ENCODE results near the gene PAQR4. TPM values are rescaled to one million over a fixed set of nuclear protein-coding genes. Genes with fewer than 3 reads are reported as not detected.
"Not testable (repeated sequence)": the region's sequence is repeated elsewhere in the genome, so short reads cannot be mapped to it uniquely, and the experiment has no call there.

PAQR4 gene
- total and polyA plus RNA-seq, 8 donors, result 2.7 to 43.2 (median 9.7) TPM

DNA sequence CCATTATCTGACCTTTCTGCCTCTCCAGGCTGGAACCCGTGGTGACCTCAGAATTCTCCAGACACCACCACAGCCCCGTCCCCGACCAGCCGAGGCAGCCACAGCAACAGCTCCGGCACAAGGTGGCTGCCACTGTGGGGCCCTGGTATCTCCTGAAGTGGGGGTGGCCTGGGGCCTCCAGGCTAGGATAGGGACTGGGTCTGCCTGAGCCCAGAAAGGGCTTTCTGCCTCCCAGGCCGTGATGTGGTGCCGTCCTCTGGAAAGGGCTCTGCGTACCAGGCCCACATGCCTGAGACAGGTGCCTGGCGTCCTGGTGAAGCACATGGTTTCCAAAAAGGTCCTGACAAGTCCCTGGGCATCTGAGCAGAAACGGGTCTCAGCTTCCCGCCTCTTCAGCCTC, 40.4 kb upstream of the PAQR4 start:
- Histone ChIP-seq H3K4me3 (no peak overlapping the region), H3K27ac (no peak overlapping the region), H3K9me3 (no peaks in the 10 kb centered on the region), H3K4me1 (peaks cover 0 to 18% (median 13%) of the 10 kb centered on the region in 4 donors), H3K27me3 (no peaks in the 10 kb centered on the region), H3K36me3 (peaks cover 26 to 52% (median 46%) of the 10 kb centered on the region in 4 donors)
- TF ChIP-seq, protein P1, sequence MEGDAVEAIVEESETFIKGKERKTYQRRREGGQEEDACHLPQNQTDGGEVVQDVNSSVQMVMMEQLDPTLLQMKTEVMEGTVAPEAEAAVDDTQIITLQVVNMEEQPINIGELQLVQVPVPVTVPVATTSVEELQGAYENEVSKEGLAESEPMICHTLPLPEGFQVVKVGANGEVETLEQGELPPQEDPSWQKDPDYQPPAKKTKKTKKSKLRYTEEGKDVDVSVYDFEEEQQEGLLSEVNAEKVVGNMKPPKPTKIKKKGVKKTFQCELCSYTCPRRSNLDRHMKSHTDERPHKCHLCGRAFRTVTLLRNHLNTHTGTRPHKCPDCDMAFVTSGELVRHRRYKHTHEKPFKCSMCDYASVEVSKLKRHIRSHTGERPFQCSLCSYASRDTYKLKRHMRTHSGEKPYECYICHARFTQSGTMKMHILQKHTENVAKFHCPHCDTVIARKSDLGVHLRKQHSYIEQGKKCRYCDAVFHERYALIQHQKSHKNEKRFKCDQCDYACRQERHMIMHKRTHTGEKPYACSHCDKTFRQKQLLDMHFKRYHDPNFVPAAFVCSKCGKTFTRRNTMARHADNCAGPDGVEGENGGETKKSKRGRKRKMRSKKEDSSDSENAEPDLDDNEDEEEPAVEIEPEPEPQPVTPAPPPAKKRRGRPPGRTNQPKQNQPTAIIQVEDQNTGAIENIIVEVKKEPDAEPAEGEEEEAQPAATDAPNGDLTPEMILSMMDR (IDR thresholded peaks at IDR 0.05), result no peak
- TF ChIP-seq POLR2A (IDR thresholded peaks at IDR 0.05) (no peak), POLR2AphosphoS5 (IDR thresholded peaks at IDR 0.05) (no peak), EP300 (IDR thresholded peaks at IDR 0.05) (no peak)
- intact Hi-C loops (cut with DNase I; ENCODE audit: low total_unique reads), result no loop called here
- WGBS, 5 donors, result 76 to 88% (median 85%) methylated on average over 7 to 11 of the region's 11 CpGs
- no peak for DNase-seq

DNA sequence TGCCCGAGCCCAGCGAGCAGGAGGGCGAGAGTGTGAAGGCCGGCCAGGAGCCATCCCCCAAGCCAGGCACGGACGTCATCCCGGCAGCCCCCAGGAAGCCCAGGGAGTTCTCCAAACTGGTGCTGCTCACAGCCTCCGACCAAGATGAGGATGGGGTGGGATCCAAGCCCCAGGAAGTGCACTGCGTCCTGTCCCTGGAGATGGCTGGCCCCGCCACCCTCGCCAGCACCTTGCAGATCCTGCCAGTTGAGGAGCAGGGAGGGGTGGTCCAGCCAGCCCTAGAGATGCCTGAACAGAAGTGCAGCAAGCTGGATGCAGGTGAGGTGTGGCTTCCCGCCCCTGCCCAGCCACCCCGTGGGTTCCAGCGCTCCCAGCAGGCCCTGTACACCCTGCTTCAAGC, 39.5 kb upstream of the PAQR4 start:
- TF ChIP-seq POLR2A (IDR thresholded peaks at IDR 0.05) (no peak), POLR2AphosphoS5 (IDR thresholded peaks at IDR 0.05) (no peak), EP300 (IDR thresholded peaks at IDR 0.05) (no peak)
- TF ChIP-seq, protein P1 (IDR thresholded peaks at IDR 0.05), result no peak
- peaks cover 34 to 56% (median 51%) of the 10 kb centered on the region in 4 donors for H3K36me3 ChIP-seq
- DNase-seq, result no peak
- H3K27ac ChIP-seq, result no peak overlapping the region
- H3K4me1 ChIP-seq, result peaks cover 0 to 18% (median 13%) of the 10 kb centered on the region in 4 donors
- no peak overlapping the region for H3K4me3 ChIP-seq
- 92 to 97% (median 94%) methylated on average over 6 to 14 of the region's 14 CpGs for WGBS, 5 donors
- intact Hi-C loops (cut with DNase I; ENCODE audit: low total_unique reads), result no loop called here
- no peaks in the 10 kb centered on the region for H3K9me3 ChIP-seq
- H3K27me3 ChIP-seq, result no peaks in the 10 kb centered on the region

DNA sequence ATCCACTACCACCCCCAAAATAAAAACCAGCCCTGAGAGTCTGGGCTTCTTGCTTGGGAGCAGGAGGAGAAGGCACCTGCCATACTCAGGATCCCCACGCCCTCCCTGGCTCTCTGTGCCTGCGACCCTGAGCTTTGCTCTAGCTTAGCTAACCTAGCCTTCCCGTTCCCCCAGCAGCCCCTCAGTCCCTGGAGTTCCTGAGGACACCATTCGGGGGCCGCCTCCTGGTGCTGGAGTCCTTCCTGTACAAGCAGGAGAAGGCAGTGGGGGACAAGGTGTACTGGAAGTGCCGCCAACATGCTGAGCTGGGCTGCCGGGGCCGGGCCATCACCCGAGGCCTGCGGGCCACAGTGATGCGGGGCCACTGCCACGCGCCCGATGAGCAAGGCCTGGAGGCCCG, 38.9 kb upstream of the PAQR4 start:
- intact Hi-C loops (cut with DNase I; ENCODE audit: low total_unique reads), result no loop called here
- no peaks in the 10 kb centered on the region for H3K27me3 ChIP-seq
- TF ChIP-seq, protein P1 (IDR thresholded peaks at IDR 0.05), result no peak
- no peak for TF ChIP-seq POLR2A (IDR thresholded peaks at IDR 0.05)
- TF ChIP-seq POLR2AphosphoS5 (IDR thresholded peaks at IDR 0.05), result no peak
- peaks cover 0 to 18% (median 13%) of the 10 kb centered on the region in 4 donors for H3K4me1 ChIP-seq
- no peaks in the 10 kb centered on the region for H3K9me3 ChIP-seq
- no peak for DNase-seq
- H3K36me3 ChIP-seq, result peaks cover 37 to 58% (median 54%) of the 10 kb centered on the region in 4 donors
- WGBS, 5 donors, result 94 to 97% (median 96%) methylated on average over 12 to 15 of the region's 15 CpGs
- H3K4me3 ChIP-seq, result no peak overlapping the region
- H3K27ac ChIP-seq, result no peak overlapping the region

DNA sequence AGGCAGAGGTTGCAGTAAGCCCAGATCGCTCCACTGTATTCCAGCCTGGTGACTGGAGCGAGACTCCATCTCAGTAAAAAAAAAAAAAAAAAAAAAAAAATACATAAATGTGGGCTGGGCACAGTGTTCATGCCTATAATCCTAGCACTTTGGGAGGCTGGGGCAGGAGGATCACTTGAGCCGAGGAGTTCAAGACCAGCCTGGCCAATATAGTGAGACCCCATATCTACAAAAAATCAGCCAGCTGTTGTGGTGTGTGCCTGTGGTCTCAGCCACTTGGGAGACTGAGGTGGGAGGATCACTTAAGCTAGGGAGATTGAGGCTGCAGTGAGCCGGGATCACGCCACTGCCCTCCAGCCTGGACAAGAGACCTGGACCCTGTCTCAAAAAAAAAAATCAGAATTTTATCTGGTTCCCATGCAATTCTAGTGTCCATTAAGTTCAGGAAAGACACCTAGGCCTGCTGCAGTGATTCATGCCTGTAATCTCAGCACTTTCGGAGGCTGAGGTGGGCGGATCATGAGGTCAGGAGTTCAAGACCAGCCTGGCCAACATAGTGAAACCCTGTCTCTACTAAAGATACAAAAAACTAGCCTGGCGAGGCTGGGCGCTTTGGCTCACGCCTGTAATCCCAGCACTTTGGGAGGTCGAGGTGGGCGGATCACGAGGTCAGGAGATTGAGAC, 37.8 kb upstream of the PAQR4 start:
- DNase-seq; H3K9me3 ChIP-seq; intact Hi-C loops (cut with DNase I; ENCODE audit: low total_unique reads); H3K4me3 ChIP-seq; H3K27me3 ChIP-seq; H3K27ac ChIP-seq: not testable (repeated sequence)
- Histone ChIP-seq H3K36me3 (peaks cover 42 to 69% (median 66%) of the 10 kb centered on the region in 4 donors), H3K4me1 (peaks cover 0 to 11% (median 10%) of the 10 kb centered on the region in 4 donors)
- WGBS, 5 donors, result 86 to 95% (median 92%) methylated on average over 13 of the region's 13 CpGs

DNA sequence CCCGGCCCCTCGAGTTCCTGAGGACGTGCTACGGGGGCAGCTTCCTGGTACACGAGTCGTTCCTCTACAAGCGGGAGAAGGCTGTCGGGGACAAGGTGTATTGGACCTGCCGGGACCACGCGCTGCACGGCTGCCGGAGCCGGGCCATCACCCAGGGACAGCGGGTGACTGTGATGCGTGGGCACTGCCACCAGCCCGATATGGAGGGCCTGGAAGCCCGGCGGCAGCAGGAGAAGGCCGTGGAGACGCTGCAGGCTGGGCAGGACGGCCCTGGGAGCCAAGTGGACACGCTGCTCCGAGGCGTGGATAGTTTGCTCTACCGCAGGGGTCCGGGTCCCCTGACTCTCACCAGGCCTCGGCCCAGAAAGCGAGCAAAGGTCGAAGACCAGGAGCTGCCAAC, 36.0 kb upstream of the PAQR4 start:
- no peak for DNase-seq
- H3K27ac ChIP-seq, result no peak overlapping the region
- no peaks in the 10 kb centered on the region for H3K4me1 ChIP-seq
- H3K9me3 ChIP-seq, result no peaks in the 10 kb centered on the region
- WGBS, 5 donors, result 93 to 95% (median 94%) methylated on average over 26 to 30 of the region's 30 CpGs
- intact Hi-C loops (cut with DNase I; ENCODE audit: low total_unique reads), result no loop called here
- H3K4me3 ChIP-seq, result no peak overlapping the region
- peaks cover 57 to 87% (median 83%) of the 10 kb centered on the region in 4 donors for H3K36me3 ChIP-seq
- TF ChIP-seq, protein P1 (IDR thresholded peaks at IDR 0.05), result no peak
- no peak for TF ChIP-seq POLR2A (IDR thresholded peaks at IDR 0.05)
- TF ChIP-seq POLR2AphosphoS5 (IDR thresholded peaks at IDR 0.05), result no peak
- no peak for TF ChIP-seq EP300 (IDR thresholded peaks at IDR 0.05)
- H3K27me3 ChIP-seq, result no peaks in the 10 kb centered on the region
